Activated CD8-positive, alpha-beta memory T cell treated with anti-CD3 and anti-CD28 coated beads, Interleukin-2, amount 10 ng/mL, durations not matched to agents 7 days and 5 days (primary cell): Measurements from ENCODE around the gene CRLF2. TPM values are rescaled to one million over a fixed set of nuclear protein-coding genes. Genes with fewer than 3 reads are reported as not detected.
A peak's percentile ranks its signal among the peaks of the same experiment; 100 is the strongest.

Experiments used
- ATAC-seq: fragments of 150-1000 bp; cut with Tn5 transposase; one replicate; pipeline ENCODE4 v1.10.0; 2021; ENCODE audit warnings: moderate library complexity
- CTCF ChIA-PET: fragments of 350-600 bp; sonication (Branson Sonifier 250); formaldehyde crosslinking; loops from one replicate; lab custom pipeline; 2021; ENCODE audit warnings: antibody characterized with exemption; lab: Charles Lee
- DNase-seq: peaks from one replicate; pipeline ENCODE4 v3.0.0-alpha.2; 2020
- H3K27ac Mint-ChIP-seq: one replicate; pipeline ENCODE4 v1.8.0; 2021; ENCODE audit warnings: mild to moderate bottlenecking, mixed read lengths
- H3K27me3 Mint-ChIP-seq: one replicate; pipeline ENCODE4 v1.8.0; 2021; ENCODE audit warnings: mixed read lengths
- H3K36me3 Mint-ChIP-seq: one replicate; pipeline ENCODE4 v1.8.0; 2021; ENCODE audit warnings: mild to moderate bottlenecking, mixed read lengths
- H3K4me1 Mint-ChIP-seq: one replicate; pipeline ENCODE4 v1.8.0; 2021; ENCODE audit warnings: mixed read lengths
- H3K4me3 Mint-ChIP-seq: one replicate; pipeline ENCODE4 v1.8.0; 2021; ENCODE audit warnings: mild to moderate bottlenecking, moderate library complexity, mixed read lengths
- H3K9me3 Mint-ChIP-seq: one replicate; pipeline ENCODE4 v1.8.0; 2022; ENCODE audit warnings: low read depth, mixed read lengths
- total RNA-seq, 2 experiments: library from RNA; stranded (reverse); gene quantifications; one replicate each; pipeline ENCODE4 v1.2.3, GENCODE V29; 2021

Gene CRLF2
- total RNA-seq, 2 experiments from 2014 or later, result 0.96 to 1.3 TPM

GRCh38 chrX:1150569-1151347 lies 61.7 kb downstream of the CRLF2 start:
- Mint-ChIP-seq H3K27me3 (no peaks in the 10 kb centered on the region), H3K4me3 (no peak overlapping the region), H3K4me1 (no peaks in the 10 kb centered on the region), H3K9me3 (no peaks in the 10 kb centered on the region), H3K27ac (no peak overlapping the region), H3K36me3 (no peaks in the 10 kb centered on the region)
- ATAC-seq, result no peak
- DNase-seq, result peak; percentile 16
- CTCF ChIA-PET, result no interaction called here

GRCh38 chrX:1147611-1148515 lies 64.6 kb downstream of the CRLF2 start:
- Mint-ChIP-seq H3K27ac (no peak overlapping the region), H3K4me1 (no peaks in the 10 kb centered on the region), H3K36me3 (no peaks in the 10 kb centered on the region), H3K4me3 (no peak overlapping the region), H3K9me3 (no peaks in the 10 kb centered on the region), H3K27me3 (no peaks in the 10 kb centered on the region)
- CTCF ChIA-PET, result no interaction called here
- ATAC-seq (no peak), DNase-seq (peak; percentile 18)

- CTCF ChIA-PET, result no interaction called here
- no peaks in the 10 kb centered on the region for H3K36me3 Mint-ChIP-seq
Measured at GRCh38 chrX:1144293-1144692, 68.2 kb downstream of the CRLF2 start.

More at GRCh38 chrX:1144293-1144692, 68.2 kb downstream of the CRLF2 start:
- no peak for DNase-seq
- H3K9me3 Mint-ChIP-seq, result no peaks in the 10 kb centered on the region
- H3K4me1 Mint-ChIP-seq, result no peaks in the 10 kb centered on the region
- no peak overlapping the region for H3K27ac Mint-ChIP-seq
- H3K27me3 Mint-ChIP-seq, result no peaks in the 10 kb centered on the region
- ATAC-seq, result no peak
- no peak overlapping the region for H3K4me3 Mint-ChIP-seq

Other genes with a start within 250 kb of the CRLF2 start
- not detected for gene CSF2RA, start 56.2 kb upstream of the CRLF2 start, total RNA-seq
- 1 to 10 TPM; 2.8 to 3.1 TPM for gene IL3RA, start 124.1 kb upstream of the CRLF2 start, total RNA-seq
- 100 to 1,000 TPM; 204 to 235 TPM for gene SLC25A6, start 179.5 kb upstream of the CRLF2 start, total RNA-seq
- gene ASMTL, start 240.3 kb upstream of the CRLF2 start, total RNA-seq, result 10 to 100 TPM; 39.9 to 44.7 TPM